Lung (tissue), 12 donors: ENCODE results near the gene SPHK2. TPM values are rescaled to one million over a fixed set of nuclear protein-coding genes. Genes with fewer than 3 reads are reported as not detected.

Experiments used
- ATAC-seq: fragments of 200-7000 bp; cut with Tn5 transposase; one replicate; pipeline ENCODE4 v1.9.1; 2020; ENCODE audit warnings: moderate number of reproducible peaks; ENCODE audit not compliant: insufficient read depth, low FRiP score
- DNase-seq, 3 donors: peaks; one replicate each; pipeline ENCODE4 v3.0.0-alpha.2; 2013 to 2017
- H3K27ac ChIP-seq, 2 donors: one replicate each; pipeline ENCODE4 v1.5.1; 2013; ENCODE audit warnings: mild to moderate bottlenecking in 2 of 2, moderate library complexity in 2 of 2, control low read depth in 1 of 2, inconsistent platforms in 1 of 2, low read depth in 1 of 2, low read length in 1 of 2
- H3K27me3 ChIP-seq, 3 donors: one replicate each; pipeline ENCODE4 v1.5.1; 2013; ENCODE audit warnings: low read length in 2 of 3; ENCODE audit not compliant: control insufficient read depth in 3 of 3, insufficient read depth in 3 of 3
- H3K36me3 ChIP-seq, 4 donors: one replicate each; pipeline ENCODE4 v1.5.1; 2013; ENCODE audit warnings: low read length in 4 of 4, mild to moderate bottlenecking in 1 of 4, moderate library complexity in 1 of 4; ENCODE audit not compliant: control insufficient read depth in 4 of 4, insufficient read depth in 4 of 4
- H3K4me1 ChIP-seq, 5 donors: one replicate each; pipeline ENCODE4 v1.5.1; 2013; ENCODE audit warnings: low read length in 5 of 5, mild to moderate bottlenecking in 2 of 5, moderate library complexity in 1 of 5; ENCODE audit not compliant: control insufficient read depth in 5 of 5, insufficient read depth in 5 of 5
- H3K4me3 ChIP-seq: one replicate; pipeline ENCODE4 v1.5.1; 2013; ENCODE audit warnings: mild to moderate bottlenecking, control low read depth, moderate library complexity
- H3K9ac ChIP-seq, 2 donors: one replicate each; pipeline ENCODE4 v1.5.1; 2013; ENCODE audit warnings: low read length in 2 of 2, control low read depth in 1 of 2; ENCODE audit not compliant: insufficient read depth in 1 of 2
- H3K9me3 ChIP-seq, 4 donors: one replicate each; pipeline ENCODE4 v1.5.1; 2013; ENCODE audit warnings: low read length in 3 of 4, mild to moderate bottlenecking in 1 of 4, moderate library complexity in 1 of 4; ENCODE audit not compliant: control insufficient read depth in 4 of 4, insufficient read depth in 3 of 4
- CTCF ChIP-seq: IDR thresholded peaks from 2 replicates; pipeline ENCODE4 v1.5.1; 2012; ENCODE audit warnings: mild to moderate bottlenecking; ENCODE audit errors: control extremely low read depth, extremely low read depth
- WGBS, 2 donors: extraction: QIAGEN DNeasy Blood & Tissue Kit; methylation state at CpG; one replicate each; pipeline ENCODE4 v1.1.7; 2013; 5-methylcytosine and 5-hydroxymethylcytosine counted together
- polyA plus RNA-seq, 2 donors: library from polyadenylated mRNA; stranded (reverse); fragments of 200-250 nt; gene quantifications; one replicate each; pipeline ENCODE4 v1.2.1, GENCODE V29; 2013
- total RNA-seq, 2 donors: library from RNA; depleted of rRNA in 1 of 2; stranded (reverse); fragments of >200 nt in 1 of 2; gene quantifications; one replicate each; pipeline ENCODE4 v1.2.1, GENCODE V29; 2014 to 2021
- donor health status: control.
- donor health status: control.
- donor health status: Bipolar disorder and iron deficiency.
- donor health status: healthy.
- donor health status: DM: yes; HTN: yes; CAD: no.

Gene SPHK2
- total and polyA plus RNA-seq, 4 donors, result 10.3 to 35.3 (median 19.0) TPM

- H3K27me3 ChIP-seq, result no peaks in the 10 kb centered on the region
- peaks cover 0 to 5% (median 0%) of the 10 kb centered on the region in 5 donors for H3K4me1 ChIP-seq
- no peak overlapping the region for H3K9ac ChIP-seq
- DNase-seq (peak in 2 of 3 donors; percentile 18 to 25), ATAC-seq (no peak)
- H3K36me3 ChIP-seq, result no peaks in the 10 kb centered on the region
- 49 to 62% methylated on average over 2 of the region's 2 CpGs for WGBS, 2 donors
- H3K27ac ChIP-seq, result no peak overlapping the region
- no peak overlapping the region for H3K4me3 ChIP-seq
- TF ChIP-seq CTCF, result no peak
- peaks cover 0 to 4% (median 0%) of the 10 kb centered on the region in 4 donors for H3K9me3 ChIP-seq
Measured at GRCh38 chr19:48582168-48582567, 37.1 kb upstream of the SPHK2 start.

GRCh38 chr19:48587387-48587786 lies 31.9 kb upstream of the SPHK2 start:
- no peak for DNase-seq
- no peak overlapping the region for H3K27ac ChIP-seq
- no peak overlapping the region for H3K9ac ChIP-seq
- H3K27me3 ChIP-seq, result no peaks in the 10 kb centered on the region
- ATAC-seq, result no peak
- H3K4me3 ChIP-seq, result no peak overlapping the region
- H3K36me3 ChIP-seq, result no peaks in the 10 kb centered on the region
- WGBS, 2 donors, result 89 to 92% methylated on average over 3 of the region's 3 CpGs
- peaks cover 0 to 4% (median 0%) of the 10 kb centered on the region in 4 donors for H3K9me3 ChIP-seq
- no peak for TF ChIP-seq CTCF
- H3K4me1 ChIP-seq, result peaks cover 0 to 9% (median 6%) of the 10 kb centered on the region in 5 donors

- H3K27me3 ChIP-seq, result no peaks in the 10 kb centered on the region
- no peak overlapping the region for H3K4me3 ChIP-seq
- no peak overlapping the region for H3K9ac ChIP-seq
- H3K4me1 ChIP-seq, result peaks cover 0 to 8% (median 6%) of the 10 kb centered on the region in 5 donors
- H3K9me3 ChIP-seq, result peaks cover 0 to 4% (median 0%) of the 10 kb centered on the region in 4 donors
- peak overlapping the region in 1 of 2 donors; percentile 48 for H3K27ac ChIP-seq
- no peaks in the 10 kb centered on the region for H3K36me3 ChIP-seq
- peak; percentile 78 for ATAC-seq
- WGBS, 2 donors, result 4% methylated on average over 34 to 36 of the region's 36 CpGs
- DNase-seq, result peak; percentile 84 to 88 (median 86)
- peak; percentile 95 for TF ChIP-seq CTCF
Measured at GRCh38 chr19:48588670-48589401, 30.5 kb upstream of the SPHK2 start.
